NB4 (cell line): Measurements from ENCODE around the gene HMG20B.

Source experiments
- MYC ChIP-seq: IDR thresholded peaks from 2 replicates; pipeline ENCODE4 v1.6.1; 2011; ENCODE audit warnings: low read depth, low read length
- POLR2A ChIP-seq: IDR thresholded peaks from 2 replicates; pipeline ENCODE4 v1.6.1; 2011; ENCODE audit warnings: mild to moderate bottlenecking; ENCODE audit not compliant: insufficient read length; ENCODE audit errors: extremely low read depth
- TF ChIP-seq, protein P1 (sequence below): IDR thresholded peaks from one replicate; pipeline ENCODE4 v1.5.1; 2012; ENCODE audit warnings: low read depth, low read length

DNA sequence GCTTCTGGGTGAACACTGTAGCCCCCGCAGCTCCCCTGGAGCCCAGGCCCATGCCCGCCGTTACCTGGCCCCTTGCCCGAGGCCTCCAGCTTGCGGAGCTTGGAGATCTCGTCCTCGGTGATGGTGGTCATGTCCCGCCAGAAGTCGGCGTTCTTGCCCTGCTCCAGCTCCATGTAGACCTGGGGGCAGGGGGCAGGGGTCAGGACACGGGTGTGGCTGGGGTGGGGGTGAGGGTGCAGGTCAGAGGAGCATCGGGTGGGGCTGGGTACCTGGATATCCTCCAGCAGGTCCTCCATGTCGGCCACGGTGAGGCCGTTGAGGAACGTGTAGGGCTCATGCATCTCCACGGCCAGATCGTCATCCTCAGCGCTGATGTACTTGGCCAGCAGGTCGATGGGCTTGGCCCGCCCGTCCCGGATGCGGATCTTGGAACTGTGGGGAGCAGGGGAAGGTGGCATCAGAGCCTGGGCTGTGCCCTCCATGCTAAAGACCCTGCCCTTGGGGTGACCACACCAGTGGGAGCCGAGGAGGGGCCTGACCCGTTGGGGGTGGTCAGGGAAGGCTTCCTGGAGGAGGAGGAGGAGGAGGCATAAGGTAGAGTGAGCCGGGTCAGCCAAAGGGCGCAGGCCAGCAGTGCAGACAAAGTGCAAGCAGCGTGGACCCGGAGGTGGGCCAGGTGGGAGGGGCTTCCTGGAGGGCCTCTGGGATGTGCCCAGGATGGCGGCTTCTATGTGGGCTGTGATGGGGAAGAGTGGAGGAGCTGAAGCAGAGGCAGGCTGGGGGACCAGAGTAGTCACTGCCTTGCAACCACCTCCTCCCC, 46.3 kb downstream of the HMG20B start:
- TF ChIP-seq, protein P1, sequence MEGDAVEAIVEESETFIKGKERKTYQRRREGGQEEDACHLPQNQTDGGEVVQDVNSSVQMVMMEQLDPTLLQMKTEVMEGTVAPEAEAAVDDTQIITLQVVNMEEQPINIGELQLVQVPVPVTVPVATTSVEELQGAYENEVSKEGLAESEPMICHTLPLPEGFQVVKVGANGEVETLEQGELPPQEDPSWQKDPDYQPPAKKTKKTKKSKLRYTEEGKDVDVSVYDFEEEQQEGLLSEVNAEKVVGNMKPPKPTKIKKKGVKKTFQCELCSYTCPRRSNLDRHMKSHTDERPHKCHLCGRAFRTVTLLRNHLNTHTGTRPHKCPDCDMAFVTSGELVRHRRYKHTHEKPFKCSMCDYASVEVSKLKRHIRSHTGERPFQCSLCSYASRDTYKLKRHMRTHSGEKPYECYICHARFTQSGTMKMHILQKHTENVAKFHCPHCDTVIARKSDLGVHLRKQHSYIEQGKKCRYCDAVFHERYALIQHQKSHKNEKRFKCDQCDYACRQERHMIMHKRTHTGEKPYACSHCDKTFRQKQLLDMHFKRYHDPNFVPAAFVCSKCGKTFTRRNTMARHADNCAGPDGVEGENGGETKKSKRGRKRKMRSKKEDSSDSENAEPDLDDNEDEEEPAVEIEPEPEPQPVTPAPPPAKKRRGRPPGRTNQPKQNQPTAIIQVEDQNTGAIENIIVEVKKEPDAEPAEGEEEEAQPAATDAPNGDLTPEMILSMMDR = no peak
- TF ChIP-seq MYC = no peak
- TF ChIP-seq POLR2A = no peak
